Stimulated activated CD8-positive, alpha-beta memory T cell treated with anti-CD3 and anti-CD28 coated beads, Interleukin-15, amount 100 ng/mL, for 48 hours (primary cell): ENCODE results near the gene AP1B1.

Source experiments
- DNase-seq, 2 donors: peaks; one replicate each; pipeline ENCODE4 v3.0.0-alpha.2; 2020; ENCODE audit warnings: low read depth in 2 of 2

The AP1B1 gene

DNA sequence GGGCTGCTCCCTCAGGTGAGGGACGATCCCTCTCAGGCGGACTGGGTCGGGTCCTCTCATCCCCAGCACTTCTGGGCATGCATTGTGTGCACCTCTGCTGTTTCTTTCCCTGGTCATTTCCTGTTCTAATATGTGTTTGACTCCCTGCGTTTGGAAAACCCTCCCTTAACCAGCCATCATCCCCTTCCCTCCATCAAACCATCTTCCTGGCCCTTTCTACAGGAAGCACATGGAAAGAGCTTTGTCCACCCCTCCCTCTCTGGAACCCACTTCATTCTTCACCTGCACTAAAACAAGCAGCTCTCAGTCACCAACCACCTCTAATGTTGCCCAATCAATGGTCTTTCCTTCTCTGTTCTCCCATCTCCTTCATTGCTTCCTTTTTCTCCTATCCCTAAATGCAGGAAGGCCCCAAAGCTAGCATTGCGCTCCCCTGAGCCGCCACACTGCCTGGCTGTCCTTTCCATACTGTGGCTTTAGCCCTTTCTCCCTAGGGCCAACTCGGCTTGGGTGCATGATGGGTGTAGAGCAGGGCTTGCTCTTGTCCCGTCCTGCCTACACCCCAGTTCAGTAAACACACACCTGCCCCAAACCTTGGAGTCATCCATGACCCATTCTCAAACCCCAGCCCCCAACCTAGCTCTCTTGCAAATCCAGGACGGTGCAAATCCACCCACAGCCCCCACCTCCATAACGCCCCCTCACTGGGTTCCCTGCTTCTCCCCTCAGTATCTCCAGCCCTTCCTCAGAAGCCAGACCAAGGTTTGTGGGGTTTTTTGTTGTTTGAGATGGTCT, 87.4 kb downstream of the AP1B1 start:
- DNase-seq, result no peak

DNA sequence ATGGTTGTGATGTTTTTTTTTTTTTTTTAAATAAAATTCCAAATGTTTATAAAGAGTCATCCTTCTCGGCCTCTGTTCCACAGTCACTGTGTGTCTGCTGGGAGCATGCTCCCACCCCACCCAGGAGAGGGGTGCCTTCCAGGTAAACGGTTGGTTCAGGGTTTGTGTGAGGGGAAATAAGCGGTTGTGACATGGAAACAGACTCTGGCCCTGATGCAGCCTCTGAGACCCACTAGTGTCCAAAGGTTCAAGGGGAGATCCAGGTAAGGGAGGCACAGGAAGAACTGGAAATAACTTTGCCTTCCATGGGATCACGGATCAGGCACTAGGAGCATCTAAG, 87.9 kb downstream of the AP1B1 start:
- DNase-seq, result no peak

DNA sequence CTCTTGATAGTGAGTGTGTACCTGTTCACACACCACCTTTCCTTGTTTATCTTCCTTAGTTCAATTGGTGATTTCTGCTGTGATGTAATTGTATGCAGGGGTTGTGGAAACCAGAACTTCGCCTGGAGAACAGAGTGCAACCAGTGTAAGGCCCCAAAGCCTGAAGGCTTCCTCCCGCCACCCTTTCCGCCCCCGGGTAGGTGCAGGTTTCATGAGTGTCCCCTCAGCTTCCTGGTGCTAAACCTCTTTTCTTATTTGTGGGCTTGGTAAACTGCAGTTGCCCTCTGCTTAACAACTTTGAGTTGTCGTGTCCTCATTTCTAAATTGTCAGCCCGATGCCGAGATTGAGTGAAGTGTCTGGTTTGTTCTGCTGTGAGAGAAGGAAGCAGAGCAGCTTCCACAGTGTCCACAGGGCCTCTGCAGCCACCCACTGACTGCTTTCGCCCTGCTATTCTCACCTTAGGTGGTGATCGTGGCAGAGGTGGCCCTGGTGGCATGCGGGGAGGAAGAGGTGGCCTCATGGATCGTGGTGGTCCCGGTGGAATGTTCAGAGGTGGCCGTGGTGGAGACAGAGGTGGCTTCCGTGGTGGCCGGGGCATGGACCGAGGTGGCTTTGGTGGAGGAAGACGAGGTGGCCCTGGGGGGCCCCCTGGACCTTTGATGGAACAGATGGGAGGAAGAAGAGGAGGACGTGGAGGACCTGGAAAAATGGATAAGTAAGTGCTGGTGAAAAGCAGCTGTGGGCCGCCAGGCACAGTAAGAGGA, 89.1 kb downstream of the AP1B1 start:
- no peak for DNase-seq

- no peak for DNase-seq
Observed at GRCh38 chr22:29298641-29299040, 89.7 kb downstream of the AP1B1 start.

DNA sequence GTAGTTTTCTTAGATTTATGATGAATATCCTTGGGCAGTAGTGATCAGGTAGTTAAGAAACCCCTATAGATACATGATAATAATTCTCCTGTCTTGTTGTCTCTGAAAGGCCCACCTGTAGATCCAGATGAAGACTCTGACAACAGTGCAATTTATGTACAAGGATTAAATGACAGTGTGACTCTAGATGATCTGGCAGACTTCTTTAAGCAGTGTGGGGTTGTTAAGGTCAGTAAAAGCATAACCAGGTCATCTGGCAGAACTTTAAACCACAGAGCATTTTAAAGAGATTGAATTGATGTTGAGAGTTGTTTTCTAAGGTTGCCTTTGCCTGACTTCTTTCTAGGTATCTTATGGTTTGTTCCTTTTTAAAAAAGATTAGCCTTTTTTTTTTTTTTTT, 96.0 kb downstream of the AP1B1 start:
- no peak for DNase-seq

- DNase-seq, result no peak
Observed at GRCh38 chr22:29291215-29291614, 97.2 kb downstream of the AP1B1 start.

DNA sequence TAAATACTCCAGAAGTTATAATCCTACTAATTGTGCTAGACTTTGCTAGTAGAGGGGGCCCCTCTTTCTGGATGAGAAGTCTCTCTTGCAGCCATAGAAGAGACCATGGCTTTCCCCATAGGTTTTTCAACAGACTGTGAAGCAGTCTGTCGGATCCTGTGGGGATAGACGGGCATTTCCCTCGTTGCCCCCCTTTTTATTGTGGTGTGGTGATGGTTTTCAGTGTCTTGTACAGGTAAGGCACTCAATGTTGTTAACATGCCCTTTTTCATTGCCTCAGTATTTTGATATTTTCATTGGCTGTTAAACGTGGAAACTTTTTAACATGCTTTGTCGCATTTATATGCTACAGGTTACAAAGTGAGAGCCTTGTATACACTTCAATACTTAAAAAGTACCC, 98.3 kb downstream of the AP1B1 start:
- no peak for DNase-seq

DNA sequence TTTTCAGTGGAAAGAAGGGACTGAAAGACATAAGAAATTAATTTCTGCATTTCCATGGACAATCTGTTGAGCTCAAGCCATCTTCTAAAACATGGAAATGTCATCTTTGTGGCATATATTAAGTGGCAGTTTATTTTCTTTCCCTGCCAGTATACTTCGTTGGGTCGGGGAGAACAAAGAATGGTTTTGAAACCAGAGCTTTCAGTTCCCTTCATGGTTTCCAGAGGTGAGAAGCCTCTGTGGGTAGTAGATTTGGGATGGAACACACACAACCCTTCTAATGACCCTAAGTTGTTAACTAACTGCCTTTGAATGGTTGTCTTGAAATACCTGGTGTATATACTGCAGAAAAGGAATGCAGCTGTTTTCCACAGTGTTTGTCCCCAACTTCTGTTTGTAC, 99.5 kb downstream of the AP1B1 start:
- DNase-seq, result no peak

GRCh38 chr22:29284196-29284595, 104.2 kb downstream of the AP1B1 start:
- DNase-seq, result no peak

GRCh38 chr22:29277927-29278326, 110.4 kb downstream of the AP1B1 start:
- DNase-seq, result no peak
